Fibroblast of skin of left quadriceps (primary cell): ENCODE results near the gene TUBD1.
A peak's percentile ranks its signal among the peaks of the same experiment; 100 is the strongest.
"Not testable (repeated sequence)": the region's sequence is repeated elsewhere in the genome, so short reads cannot be mapped to it uniquely, and the experiment has no call there.

ENCODE experiments used
- DNase-seq, 2 experiments: peaks; one replicate each; pipeline ENCODE4 v3.0.0-alpha.2; 2013; ENCODE audit warnings: low read depth in 2 of 2

TUBD1 gene

GRCh38 chr17:59892924-59893675 lies at the start of gene TUBD1, which contains the start of gene RPS6KB1:
Gene TUBD1 (minus strand): TSS chr17:59892943. CDS start chr17:59891002, 1,941 bp downstream.
Gene RPS6KB1 (plus strand): TSS chr17:59893121. CDS start chr17:59893185, 64 bp downstream.
- peak; percentile 98 for DNase-seq

- no peak for DNase-seq
These were observed 48.4 kb upstream of the TUBD1 start for GRCh38 chr17:59941131-59941530.

DNA sequence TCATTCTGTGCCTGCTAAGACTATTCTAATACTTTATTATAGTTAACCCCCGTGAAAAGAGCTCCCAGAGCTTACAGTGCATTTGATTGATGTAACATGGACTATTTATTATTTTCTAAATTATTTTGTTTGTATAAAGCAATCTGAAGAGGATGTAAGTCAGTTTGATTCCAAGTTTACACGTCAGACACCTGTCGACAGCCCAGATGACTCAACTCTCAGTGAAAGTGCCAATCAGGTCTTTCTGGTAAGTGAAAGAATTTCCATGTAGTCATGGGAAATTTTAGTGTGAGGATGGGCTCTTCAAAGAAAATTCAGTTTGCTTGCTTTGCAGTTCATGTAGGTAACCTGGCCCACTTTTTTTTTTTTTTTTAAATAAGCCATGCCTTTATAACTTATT lies 48.0 kb upstream of the TUBD1 start:
- DNase-seq: not testable (repeated sequence)

DNA sequence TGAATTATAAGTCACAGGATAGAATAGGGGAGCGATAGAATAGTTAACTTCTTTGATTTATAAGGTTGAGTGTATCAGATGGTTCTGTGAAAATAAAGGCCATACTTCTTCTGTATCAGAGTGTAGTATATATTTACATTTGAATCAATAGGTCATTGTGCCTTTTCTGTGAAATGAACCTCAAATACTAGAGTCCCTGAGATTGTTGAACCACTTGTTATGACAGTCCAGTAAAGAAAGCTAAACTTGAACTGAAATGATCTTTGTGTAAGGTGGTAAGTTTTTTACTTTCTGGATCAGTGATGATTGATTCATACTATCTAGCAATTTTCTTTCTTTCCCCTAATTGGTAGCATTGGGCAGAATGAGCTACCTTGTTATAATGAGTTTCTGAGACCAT lies 40.6 kb upstream of the TUBD1 start:
- not testable (repeated sequence) for DNase-seq

DNA sequence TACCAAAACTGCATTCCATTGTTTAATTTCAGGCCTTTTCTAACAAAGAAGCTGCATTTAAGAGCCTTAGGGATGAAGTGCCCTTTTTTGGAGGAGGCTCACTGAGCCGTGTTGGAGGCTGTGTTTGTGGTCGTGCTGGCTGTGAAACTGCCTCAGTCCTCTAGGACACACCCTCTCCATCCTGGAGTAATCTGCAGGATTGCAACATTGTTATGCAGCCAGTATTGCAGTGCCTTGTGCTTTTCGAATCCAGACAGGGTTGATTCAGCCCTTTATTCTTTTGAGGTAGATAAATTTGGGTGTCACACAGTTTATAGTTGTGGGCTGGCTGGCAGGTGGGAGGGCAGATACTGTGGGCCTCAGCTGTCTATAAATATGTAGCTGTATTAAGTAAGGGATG lies 38.0 kb upstream of the TUBD1 start:
- DNase-seq: peak; percentile 4 to 11

- not testable (repeated sequence) for DNase-seq
These were observed 37.4 kb upstream of the TUBD1 start for GRCh38 chr17:59930121-59930520.

DNA sequence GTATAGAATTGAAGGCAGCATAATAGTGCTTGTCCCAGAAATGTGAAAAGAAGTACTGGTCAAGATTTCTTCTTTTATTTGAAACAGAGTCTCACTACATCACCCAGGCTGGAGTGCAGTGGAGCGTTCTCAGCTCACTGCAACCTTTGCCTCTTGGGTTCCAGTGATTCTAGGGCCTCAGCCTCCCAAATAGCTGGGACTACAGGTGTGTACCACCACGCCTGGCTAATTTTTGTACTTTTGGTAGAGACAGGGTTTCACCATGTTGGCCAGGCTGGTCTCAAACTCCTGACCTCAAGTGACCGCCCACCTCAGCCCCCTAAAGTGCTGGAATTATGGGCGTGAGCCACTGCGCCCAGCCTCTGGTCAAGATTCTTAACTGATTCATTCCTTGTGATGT lies 27.9 kb upstream of the TUBD1 start:
- not testable (repeated sequence) for DNase-seq

- DNase-seq: no peak
These were observed 23.7 kb upstream of the TUBD1 start for GRCh38 chr17:59916446-59916845.

DNA sequence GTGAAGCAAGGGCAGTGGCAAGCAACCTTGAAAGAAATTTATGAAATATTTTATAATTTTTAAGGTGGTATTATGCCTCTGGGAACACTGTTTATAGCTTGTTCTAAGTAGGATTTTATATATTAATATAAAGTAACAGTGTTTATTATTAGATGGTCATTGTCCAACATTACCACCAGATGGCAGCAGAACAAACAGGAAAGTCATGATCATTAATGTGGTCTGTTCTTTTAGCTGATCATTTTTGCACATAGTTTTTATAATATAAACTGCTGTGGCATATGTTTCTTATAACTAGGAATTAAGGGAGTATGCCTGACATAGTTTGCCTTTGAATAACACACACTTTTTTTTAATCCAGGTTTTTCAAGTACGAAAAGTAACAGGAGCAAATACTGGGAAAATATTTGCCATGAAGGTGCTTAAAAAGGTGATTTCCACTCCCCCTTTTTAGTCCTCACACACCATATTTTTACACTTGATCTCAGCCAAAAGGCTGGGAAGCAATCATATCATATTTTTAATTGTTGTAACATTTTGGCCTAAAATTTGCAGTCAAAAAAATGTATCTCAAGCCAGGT lies 21.6 kb upstream of the TUBD1 start:
- DNase-seq: peak; percentile 34 to 43

- no peak for DNase-seq
These were observed 14.7 kb upstream of the TUBD1 start for GRCh38 chr17:59907467-59907866.

DNA sequence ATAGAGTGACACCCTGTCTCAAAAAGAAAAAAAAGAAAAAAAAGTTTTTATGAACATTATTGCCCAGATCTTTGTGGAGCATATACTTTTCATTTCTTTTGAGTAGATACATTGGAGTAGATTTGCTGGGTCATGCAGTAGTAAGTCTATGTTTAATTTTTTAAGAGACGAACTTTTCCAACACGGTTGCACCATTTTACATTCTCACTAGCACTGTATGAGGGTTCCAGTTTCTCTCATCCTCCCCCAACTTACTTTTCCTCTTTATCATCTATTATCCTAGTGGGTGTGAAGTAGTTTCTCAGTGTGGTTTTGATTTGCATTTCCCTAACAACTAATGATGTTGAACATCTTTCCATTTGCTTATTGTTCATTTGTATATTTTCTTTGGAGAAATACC lies 10.7 kb upstream of the TUBD1 start:
- DNase-seq: no peak

- no peak for DNase-seq
These were observed 8.9 kb upstream of the TUBD1 start for GRCh38 chr17:59901604-59902003.

DNA sequence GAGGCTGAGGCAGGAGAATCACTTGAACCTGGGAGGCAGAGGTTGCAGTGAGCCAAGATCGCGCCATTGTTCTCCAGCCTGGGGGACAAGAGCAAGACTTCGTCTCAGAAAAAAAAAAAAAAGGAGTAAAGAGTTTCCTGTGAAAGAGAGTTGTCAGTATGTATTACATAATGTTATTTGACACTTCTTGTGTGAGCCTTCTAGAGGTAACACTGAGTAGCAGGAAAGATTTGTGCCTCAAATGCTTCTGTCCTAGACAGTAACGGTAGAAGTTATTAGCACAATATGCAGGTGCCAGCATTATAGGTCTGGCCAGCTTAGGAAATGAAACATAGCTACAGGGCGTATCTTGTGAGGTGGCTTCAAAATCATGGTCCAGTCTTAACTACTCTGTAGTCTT lies 6.4 kb upstream of the TUBD1 start:
- DNase-seq: no peak

GRCh38 chr17:59897090-59897489 lies 4.3 kb upstream of the TUBD1 start:
- DNase-seq: peak in 1 of 2 experiments; percentile 15

GRCh38 chr17:59893676-59894100 lies 945 bp upstream of the TUBD1 start:
- no peak for DNase-seq

DNA sequence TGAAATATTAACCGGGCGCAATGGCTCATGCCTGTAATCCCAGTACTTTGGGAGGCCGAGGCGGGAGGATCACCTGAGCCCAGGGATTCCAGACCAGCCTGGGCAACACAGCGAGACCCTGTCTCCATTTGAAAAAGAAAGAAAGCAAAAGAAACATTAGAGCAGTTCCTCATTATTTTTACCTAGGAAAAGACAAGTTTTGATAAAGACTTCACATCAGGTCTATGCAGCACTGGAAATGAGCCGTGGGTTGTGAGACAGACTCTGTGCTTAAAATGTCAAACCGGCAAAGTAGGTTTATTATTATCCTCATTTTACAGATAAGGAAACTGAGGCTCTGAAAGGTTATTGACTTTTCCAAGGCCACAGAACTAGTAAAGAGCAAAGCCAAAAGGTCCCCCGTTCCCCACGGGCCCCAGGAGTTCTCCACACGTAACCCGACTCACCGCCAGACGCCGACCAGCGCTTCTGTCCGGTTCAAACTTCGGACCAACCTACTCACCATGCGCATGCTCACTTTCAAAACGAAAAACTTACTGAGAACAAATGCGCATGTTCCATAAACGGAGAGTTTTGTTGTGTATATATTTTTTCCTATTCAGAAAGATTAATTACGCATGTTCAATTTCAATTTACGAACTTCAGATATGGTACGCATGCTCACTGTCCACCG lies 356 bp downstream of the TUBD1 start:
- DNase-seq: no peak

DNA sequence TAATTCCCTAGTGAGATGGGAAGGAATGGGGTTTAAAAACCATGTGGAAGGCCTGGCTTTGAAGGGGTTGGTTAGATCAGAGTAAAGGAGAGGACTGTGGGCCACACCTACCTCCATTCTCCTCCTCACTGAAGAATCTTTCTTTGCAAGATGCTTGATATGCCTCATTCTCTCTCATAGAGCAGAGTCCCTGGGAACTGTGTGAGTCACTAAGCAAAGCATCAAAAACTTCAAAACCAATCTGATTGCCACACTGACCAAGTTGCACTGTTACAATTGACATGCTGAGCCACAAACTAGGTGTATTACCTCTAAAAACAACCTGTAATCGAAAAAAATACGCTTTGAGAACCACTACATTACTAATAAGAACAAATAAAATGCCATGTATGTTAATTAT lies 2.0 kb downstream of the TUBD1 start:
- no peak for DNase-seq

DNA sequence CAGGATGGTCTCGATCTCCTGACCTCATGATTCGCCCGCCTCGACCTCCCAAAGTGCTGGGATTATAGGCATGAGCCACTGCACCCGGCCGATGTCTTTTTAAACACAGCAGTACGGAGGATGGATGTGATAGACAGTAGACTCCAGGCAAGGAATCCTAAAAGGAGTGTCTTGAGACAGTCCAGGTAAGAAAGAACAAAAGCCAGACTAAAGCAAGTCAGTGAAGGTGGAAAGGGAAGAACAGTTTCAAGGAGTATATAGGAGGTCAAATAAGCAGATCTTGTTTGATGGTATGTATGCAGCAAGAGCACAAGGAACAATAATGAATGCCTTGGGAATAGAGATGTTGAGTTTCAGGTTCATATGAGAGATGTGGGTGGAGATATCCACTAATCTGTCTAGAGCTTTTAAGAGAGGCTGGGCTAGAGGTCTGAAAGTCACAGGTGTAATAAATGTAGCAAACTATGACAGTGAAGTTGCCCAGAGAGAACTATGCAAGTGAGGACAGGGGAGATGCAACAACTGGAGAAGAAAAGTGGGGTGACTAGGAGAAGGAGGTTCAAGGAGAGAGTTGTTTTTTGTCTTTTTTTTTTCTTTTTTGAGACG lies 4.5 kb downstream of the TUBD1 start:
- no peak for DNase-seq

GRCh38 chr17:59884861-59885260 lies 7.9 kb downstream of the TUBD1 start:
- DNase-seq: no peak

DNA sequence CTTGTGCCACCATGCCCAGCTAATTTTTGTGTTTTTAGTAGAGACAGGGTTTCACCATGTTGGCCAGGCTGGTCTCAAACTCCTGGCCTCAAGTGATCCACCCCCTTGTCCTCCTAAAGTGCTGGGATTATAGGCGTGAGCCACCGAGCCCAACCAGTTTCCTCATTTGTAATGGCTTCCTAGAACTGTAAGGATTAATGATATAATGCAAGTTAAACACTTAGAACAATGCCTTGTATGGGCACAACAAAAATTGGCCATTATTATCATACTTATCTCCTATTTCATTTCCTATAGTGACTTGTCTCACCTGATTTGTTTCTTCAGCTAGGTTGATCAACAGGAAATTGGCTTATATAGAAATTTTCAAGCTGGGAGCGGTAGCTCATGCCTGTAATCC lies 14.1 kb downstream of the TUBD1 start:
- DNase-seq: no peak

GRCh38 chr17:59877965-59878364 lies 14.8 kb downstream of the TUBD1 start:
- DNase-seq: no peak

GRCh38 chr17:59876107-59876506 lies 16.6 kb downstream of the TUBD1 start:
- no peak for DNase-seq
